GM19395 (cell line): ENCODE results near the gene RCSD1.

Experiments
- ATAC-seq: cut with Tn5 transposase; IDR thresholded peaks from one replicate; pipeline ENCODE4 v1.9.1; 2021; ENCODE audit warnings: mild to moderate bottlenecking, moderate library complexity; ENCODE audit not compliant: unreplicated experiment

The RCSD1 gene

GRCh38 chr1:167683226-167683625 lies 53.2 kb downstream of the RCSD1 start:
- ATAC-seq: no peak

- no peak for ATAC-seq
These were observed 53.8 kb downstream of the RCSD1 start for GRCh38 chr1:167683641-167684502.

DNA sequence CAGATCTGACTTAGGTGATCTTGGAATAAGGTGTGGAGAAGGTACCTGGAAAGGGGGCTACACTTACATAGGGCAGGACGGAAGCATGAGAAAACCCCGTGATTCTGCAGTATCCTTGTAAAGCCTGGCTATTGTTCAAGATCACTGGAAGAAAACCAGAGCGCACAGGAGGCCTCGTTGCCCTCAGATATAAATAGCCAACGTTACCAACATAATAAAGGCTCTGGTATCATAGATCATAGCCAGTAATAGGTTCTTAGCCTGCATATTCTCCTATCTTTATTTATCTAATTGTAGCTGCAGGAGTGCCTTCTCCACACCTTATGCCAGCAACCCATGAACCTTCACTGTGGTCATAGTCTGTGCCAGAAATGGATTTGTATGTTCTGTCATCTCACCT lies 55.8 kb downstream of the RCSD1 start:
- ATAC-seq: no peak

DNA sequence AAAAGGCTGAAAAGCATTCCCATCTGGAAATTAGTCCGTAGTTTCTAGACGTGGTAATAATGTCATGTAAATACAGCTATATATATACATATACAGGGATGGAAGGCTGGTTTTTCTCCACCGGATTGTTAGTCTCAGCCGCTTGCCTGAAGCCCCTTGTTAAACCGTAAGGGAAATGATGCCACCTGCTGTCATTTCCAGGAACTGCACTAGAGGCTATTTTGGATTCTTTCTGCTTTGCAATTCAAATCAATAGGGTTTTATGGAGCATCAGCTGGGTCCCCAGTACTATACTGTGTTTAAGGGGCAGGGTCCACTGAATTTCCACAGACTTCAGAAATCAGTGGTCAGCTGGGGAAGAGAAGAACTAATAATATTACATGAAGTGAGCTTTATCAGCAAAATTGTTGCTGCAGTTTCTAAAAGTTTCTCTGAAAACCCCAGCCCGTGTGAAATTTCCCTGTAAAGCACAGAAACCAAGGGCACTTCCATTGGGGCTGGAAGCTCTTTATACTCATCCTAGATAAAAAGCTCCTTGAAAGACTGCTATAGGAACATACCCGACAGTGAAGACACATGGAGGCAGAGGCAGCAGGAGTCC lies 58.0 kb downstream of the RCSD1 start:
- peak; percentile 76 for ATAC-seq

GRCh38 chr1:167689567-167689920 lies 59.5 kb downstream of the RCSD1 start:
- no peak for ATAC-seq

GRCh38 chr1:167690053-167690452 lies 60.0 kb downstream of the RCSD1 start:
- ATAC-seq: no peak

DNA sequence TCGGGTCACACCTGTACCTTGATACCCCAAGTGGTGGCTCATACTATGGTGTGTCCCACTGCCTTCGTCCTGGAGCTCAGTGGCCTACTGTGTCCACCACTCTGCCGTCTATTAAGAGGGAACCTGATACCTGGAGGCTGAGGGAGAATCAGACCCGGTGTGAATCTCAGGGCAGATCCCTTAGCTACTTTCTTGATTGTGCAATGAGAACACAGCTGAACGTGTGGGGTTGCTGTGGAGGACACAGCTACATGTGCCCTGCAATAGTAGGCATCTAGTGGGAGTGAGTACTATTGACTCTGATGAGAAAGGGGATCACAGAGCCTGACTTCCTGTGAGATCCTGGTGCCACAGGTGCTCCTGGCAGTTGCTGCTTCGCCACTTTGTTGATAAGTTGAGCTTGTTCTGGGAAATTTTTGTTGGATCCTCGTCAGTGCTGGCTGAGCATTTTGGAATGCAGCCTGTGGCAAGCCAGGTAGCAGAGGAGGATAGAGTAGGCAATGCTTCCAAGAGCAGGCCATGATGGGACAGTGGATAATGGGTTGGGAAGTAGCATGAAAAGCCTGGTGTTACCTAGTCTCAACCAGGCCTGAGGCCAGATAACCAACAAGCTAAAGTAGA lies 63.5 kb downstream of the RCSD1 start:
- ATAC-seq: no peak

DNA sequence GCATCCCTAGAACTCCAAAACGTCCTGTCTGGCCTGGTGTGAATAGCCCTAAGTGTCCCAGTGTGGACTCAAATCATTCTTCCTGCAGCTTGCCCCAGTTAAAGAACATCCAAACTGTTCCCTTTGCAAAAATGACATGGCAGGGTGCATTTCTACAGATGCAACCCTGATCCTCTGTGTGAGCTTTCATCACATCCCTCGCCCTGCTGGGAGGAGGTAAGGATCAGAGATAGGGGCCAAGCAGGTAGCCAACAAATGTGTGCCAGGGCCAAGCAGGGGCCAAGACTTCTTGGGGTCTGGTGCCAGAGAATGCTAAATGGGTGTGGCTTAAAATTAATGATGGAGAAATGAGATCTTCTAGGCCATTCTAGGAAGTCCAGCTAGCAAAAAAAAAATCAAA lies 64.7 kb downstream of the RCSD1 start:
- no peak for ATAC-seq

DNA sequence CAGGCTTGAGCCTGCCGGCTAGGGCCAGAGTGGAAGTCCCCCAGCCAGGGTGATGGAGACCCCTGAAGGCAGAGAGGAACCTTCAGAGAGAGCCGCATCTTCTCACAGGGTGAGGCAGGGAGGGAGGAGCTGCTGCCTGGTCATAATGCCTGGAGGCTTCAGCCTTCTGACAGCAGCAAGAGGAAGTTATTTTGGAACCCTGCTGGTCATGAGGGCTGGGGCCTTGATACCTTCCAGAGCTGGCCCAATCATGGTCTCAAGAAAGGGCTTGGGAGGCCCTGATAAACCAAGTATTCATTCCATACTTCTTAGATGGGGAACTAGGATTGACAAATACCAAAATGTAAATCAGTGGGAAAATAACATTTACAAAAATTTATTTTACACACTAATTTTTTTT lies 65.1 kb downstream of the RCSD1 start:
- no peak for ATAC-seq

GRCh38 chr1:167695756-167696561 lies 65.9 kb downstream of the RCSD1 start:
- no peak for ATAC-seq

DNA sequence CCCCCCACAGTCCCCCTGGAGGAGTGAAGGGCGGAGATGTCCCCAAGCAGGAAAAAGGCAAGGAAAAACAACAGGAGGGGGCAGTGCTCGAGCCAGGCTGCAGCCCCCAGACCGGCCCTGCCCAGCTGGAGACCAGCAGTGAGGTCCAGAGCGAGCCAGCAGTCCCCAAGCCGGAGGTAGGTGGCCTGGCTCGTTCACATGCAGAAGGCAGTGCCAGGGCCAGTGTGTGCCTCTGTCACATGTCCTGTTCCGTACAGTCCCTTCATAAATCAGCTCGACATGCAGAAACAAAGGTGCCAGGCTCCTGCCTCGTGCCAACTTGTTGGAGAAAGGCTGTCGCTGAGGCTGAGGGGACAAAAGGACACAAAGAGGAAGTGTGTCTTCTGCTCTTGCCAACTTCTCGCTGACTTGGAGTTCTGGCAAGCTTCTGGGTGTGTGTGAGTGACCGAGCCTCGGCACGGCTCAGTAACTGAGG lies 67.7 kb downstream of the RCSD1 start:
- no peak for ATAC-seq

DNA sequence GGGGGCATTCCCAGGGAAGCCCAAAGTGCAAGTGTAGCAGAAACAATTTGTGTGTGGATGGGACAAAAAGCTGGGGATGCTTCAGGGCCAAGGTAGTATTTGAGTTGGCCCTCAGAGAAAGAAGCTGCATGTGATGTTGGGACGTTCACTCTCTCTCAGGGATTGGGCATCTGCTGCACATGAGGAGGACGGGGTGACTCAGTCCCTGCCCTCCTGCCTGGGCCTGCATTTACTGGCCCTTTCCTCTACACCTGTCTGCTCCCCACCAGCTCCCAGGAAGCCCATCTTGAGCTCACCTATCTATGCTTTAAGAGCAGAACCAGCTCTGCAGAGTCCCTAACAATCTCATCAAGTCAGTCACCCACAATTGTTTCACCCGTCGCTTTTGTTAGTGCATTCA lies 68.3 kb downstream of the RCSD1 start:
- ATAC-seq: no peak

DNA sequence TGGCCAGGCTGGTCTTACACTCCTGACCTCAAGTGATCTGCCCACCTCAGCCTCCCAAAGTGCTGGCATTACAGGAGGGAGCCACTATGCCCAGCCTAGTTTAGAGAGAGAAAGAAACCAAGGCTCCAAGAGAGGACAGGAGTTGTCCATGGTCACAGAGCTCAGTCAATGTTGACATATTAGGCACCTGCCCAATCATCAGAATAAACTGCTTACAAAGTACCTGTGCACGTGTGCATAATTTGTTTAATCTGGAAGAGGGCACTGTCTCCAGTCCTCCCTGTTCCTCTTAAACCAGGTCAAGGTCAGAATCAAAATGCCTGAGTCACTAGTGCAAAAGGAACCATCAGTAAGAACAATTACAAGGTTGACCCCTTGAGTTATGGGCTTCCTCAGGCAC lies 71.5 kb downstream of the RCSD1 start:
- ATAC-seq: no peak

DNA sequence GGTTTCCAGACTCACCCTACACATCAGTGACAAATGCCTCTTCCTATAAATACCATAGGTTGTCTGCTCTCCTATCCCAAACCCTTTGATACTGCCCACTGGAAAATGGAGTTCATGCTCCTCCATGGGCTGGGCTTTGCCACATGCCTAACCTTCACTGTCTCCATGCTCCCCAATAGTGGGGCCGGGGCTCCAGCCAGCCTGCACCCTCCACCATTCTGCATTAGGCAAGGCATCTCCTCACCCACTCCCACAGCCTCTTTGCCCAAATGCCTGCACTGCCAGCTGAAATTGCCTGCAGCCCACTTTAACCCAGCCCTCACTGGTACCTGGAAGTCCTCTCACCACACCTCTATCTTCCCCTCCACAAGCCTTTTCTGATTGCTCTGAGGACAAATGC lies 73.5 kb downstream of the RCSD1 start:
- ATAC-seq: no peak

- no peak for ATAC-seq
These were observed 74.7 kb downstream of the RCSD1 start for GRCh38 chr1:167704715-167705114.

DNA sequence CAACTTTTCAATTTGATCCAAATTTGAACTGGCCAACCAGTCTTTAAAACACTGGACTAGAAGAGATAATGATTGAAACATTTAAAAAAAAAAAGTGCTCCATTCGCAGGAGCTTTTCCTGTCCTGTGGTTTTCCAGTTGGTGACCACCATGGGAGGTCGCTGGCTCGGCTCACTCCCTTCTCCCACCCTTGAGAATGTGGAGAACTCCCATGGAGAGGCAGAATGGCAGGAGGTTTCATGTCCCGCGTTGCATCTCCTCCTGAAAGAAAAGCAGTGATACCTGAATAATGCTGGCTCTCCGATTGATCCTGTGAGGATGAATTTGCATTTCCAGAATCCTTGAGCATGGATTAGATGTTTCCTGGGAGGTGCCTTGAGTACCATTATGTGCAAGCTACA lies 75.2 kb downstream of the RCSD1 start:
- no peak for ATAC-seq

DNA sequence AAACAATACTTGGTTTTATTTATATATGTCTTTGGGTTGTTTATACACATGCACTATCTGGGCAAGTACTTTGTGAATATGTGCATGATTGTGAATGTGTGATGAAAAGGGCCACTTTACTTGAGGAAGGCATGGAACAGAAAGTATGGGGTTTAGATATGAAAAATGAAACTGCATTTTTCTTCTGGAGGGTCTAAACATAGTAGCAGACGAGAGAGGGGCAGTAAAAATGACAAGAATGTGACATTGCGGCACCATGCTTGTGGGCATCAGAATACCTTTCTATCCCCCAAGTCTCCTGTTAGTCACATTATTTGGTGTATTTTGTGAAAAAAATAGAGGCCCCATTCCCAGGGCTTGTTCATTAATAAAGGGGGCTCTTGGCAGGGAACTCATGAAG lies 76.3 kb downstream of the RCSD1 start:
- no peak for ATAC-seq

DNA sequence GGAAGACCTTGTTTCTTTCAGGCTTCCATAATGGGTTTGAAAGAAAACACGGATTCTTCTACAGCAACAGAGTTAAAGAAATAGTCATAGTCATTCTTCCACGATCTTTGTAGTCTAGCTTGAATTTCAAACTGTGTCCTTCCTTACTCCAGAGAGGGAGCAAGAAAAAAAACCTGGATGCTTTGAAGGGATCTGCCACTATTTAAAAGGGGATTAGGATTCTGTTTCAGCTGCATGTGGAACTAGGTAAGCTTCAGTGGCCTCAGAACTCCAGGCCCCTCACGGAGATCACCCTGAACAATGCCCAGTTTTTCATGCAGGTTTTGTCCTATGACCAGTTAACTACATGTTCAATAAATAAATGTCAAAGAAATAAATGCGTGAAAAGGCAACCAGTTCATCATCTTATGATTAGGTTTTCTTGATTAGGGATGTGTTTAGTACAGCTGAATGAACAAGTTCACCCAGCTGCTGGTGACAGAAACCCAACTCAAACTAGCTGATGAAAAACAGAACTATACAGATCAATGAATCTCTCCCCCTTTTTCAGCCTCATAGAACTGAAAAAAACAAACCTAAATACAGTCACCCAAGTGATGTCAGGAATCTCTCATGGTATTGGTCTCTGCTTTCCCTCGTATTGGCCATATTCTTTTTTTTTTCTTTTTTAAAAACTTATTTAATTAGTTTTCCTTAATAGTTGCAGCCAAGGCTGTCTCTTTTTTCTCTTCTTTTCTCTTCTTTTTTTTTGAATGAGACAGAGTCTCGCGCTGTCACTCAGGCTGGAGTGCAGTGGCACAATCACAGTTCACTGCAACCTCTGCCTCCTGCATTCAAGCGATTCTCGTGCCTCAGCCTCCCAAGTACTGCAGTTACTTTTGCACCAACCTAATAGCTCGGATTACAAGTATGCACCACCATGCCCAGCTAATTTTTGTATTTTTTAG lies 77.2 kb downstream of the RCSD1 start:
- ATAC-seq: peak; percentile 61

- no peak for ATAC-seq
These were observed 77.9 kb downstream of the RCSD1 start for GRCh38 chr1:167707942-167708341.

- ATAC-seq: peak; percentile 51
These were observed 78.9 kb downstream of the RCSD1 start for GRCh38 chr1:167708940-167709389.
